Measurements from ENCODE around the gene IKZF1.

DNA sequence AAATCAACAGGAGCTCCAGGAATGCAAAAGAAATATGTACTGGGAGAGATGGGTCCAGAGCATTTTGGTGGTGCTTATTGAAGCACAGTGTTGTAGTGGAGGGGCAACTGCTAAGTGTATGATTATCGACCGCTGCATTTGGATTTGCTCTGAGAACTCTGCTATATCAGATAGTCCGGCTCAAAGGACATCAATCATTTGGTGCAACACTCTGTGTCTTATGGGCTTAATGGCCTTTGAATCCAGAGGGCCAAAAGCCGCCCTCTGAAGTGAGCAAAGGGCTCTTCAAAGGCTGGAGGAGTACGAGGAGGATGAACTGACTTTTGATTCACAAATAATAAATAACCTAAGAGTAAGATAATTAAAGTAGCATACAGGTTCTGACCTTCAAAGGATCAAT is 9.4 kb upstream of the IKZF1 start:
- TF ChIP-seq RAD21 (conservative IDR thresholded peaks at IDR 0.05 in 1 of 2, IDR thresholded peaks at IDR 0.05 in 1 of 2) (no peak), HDAC2 (IDR thresholded peaks at IDR 0.05) (no peak), MAZ (IDR thresholded peaks at IDR 0.05; ENCODE audit: borderline replicate concordance, low read depth, low read length) (no peak)
- TF ChIP-seq, protein P1, sequence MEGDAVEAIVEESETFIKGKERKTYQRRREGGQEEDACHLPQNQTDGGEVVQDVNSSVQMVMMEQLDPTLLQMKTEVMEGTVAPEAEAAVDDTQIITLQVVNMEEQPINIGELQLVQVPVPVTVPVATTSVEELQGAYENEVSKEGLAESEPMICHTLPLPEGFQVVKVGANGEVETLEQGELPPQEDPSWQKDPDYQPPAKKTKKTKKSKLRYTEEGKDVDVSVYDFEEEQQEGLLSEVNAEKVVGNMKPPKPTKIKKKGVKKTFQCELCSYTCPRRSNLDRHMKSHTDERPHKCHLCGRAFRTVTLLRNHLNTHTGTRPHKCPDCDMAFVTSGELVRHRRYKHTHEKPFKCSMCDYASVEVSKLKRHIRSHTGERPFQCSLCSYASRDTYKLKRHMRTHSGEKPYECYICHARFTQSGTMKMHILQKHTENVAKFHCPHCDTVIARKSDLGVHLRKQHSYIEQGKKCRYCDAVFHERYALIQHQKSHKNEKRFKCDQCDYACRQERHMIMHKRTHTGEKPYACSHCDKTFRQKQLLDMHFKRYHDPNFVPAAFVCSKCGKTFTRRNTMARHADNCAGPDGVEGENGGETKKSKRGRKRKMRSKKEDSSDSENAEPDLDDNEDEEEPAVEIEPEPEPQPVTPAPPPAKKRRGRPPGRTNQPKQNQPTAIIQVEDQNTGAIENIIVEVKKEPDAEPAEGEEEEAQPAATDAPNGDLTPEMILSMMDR (IDR thresholded peaks at IDR 0.05) = no peak
